CD4-positive, alpha-beta T cell treated with Interleukin-1 beta for 1 hour (primary cell): ENCODE results near the gene CHIT1.
"Not testable (repeated sequence)": the region's sequence is repeated elsewhere in the genome, so short reads cannot be mapped to it uniquely, and the experiment has no call there.

Source experiments
- DNase-seq, 2 donors: peaks; one replicate each; pipeline ENCODE4 v3.0.0-alpha.2; 2020 to 2022

The CHIT1 gene

GRCh38 chr1:203264052-203264501 lies 34.6 kb upstream of the CHIT1 start:
- no peak for DNase-seq

GRCh38 chr1:203263496-203263895 lies 34.0 kb upstream of the CHIT1 start:
- no peak for DNase-seq

- not testable (repeated sequence) for DNase-seq
Measured at GRCh38 chr1:203256636-203257035, 27.2 kb upstream of the CHIT1 start.

- DNase-seq, result not testable (repeated sequence)
Measured at GRCh38 chr1:203254782-203255181, 25.3 kb upstream of the CHIT1 start.

GRCh38 chr1:203252678-203253077 lies 23.2 kb upstream of the CHIT1 start:
- DNase-seq, result no peak

- DNase-seq, result no peak
Measured at GRCh38 chr1:203251466-203251865, 22.0 kb upstream of the CHIT1 start.

GRCh38 chr1:203250911-203251310 lies 21.4 kb upstream of the CHIT1 start:
- no peak for DNase-seq

GRCh38 chr1:203244776-203245175 lies 15.3 kb upstream of the CHIT1 start:
- DNase-seq, result no peak

GRCh38 chr1:203241708-203242107 lies 12.2 kb upstream of the CHIT1 start:
- not testable (repeated sequence) for DNase-seq

- DNase-seq, result no peak
Measured at GRCh38 chr1:203239526-203240305, 10.2 kb upstream of the CHIT1 start.

GRCh38 chr1:203239081-203239480 lies 9.6 kb upstream of the CHIT1 start:
- no peak for DNase-seq

- DNase-seq, result no peak
Measured at GRCh38 chr1:203238535-203238934, 9.1 kb upstream of the CHIT1 start.

GRCh38 chr1:203234901-203235300 lies 5.4 kb upstream of the CHIT1 start:
- DNase-seq, result not testable (repeated sequence)

- DNase-seq, result no peak
Measured at GRCh38 chr1:203228670-203229069, 803 bp downstream of the CHIT1 start.

- DNase-seq, result no peak
Measured at GRCh38 chr1:203227371-203228083, 1.9 kb downstream of the CHIT1 start.

GRCh38 chr1:203225071-203225470 lies 4.4 kb downstream of the CHIT1 start:
- no peak for DNase-seq

GRCh38 chr1:203223012-203223775 lies 6.3 kb downstream of the CHIT1 start:
- DNase-seq, result no peak

GRCh38 chr1:203219934-203220333 lies 9.5 kb downstream of the CHIT1 start:
- DNase-seq, result no peak

- no peak for DNase-seq
Measured at GRCh38 chr1:203219171-203219570, 10.3 kb downstream of the CHIT1 start.

GRCh38 chr1:203217668-203218067 lies 11.8 kb downstream of the CHIT1 start:
- DNase-seq, result no peak

- DNase-seq, result no peak
Measured at GRCh38 chr1:203217139-203217655, 12.3 kb downstream of the CHIT1 start.

- peak; percentile 39 to 54 for DNase-seq
Measured at GRCh38 chr1:203216274-203217138, 13.0 kb downstream of the CHIT1 start.
